DMS53 treated with DMSO at 0.1 percent for 48 hours (cell line): Measurements from ENCODE around the gene SF1.

Experiments used
- DNase-seq: peaks from one replicate; lab custom pipeline; 2025; ENCODE audit not compliant: unreplicated experiment; lab: John Stamatoyannopoulos, UW

SF1 gene, protein sequence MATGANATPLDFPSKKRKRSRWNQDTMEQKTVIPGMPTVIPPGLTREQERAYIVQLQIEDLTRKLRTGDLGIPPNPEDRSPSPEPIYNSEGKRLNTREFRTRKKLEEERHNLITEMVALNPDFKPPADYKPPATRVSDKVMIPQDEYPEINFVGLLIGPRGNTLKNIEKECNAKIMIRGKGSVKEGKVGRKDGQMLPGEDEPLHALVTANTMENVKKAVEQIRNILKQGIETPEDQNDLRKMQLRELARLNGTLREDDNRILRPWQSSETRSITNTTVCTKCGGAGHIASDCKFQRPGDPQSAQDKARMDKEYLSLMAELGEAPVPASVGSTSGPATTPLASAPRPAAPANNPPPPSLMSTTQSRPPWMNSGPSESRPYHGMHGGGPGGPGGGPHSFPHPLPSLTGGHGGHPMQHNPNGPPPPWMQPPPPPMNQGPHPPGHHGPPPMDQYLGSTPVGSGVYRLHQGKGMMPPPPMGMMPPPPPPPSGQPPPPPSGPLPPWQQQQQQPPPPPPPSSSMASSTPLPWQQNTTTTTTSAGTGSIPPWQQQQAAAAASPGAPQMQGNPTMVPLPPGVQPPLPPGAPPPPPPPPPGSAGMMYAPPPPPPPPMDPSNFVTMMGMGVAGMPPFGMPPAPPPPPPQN

DNA sequence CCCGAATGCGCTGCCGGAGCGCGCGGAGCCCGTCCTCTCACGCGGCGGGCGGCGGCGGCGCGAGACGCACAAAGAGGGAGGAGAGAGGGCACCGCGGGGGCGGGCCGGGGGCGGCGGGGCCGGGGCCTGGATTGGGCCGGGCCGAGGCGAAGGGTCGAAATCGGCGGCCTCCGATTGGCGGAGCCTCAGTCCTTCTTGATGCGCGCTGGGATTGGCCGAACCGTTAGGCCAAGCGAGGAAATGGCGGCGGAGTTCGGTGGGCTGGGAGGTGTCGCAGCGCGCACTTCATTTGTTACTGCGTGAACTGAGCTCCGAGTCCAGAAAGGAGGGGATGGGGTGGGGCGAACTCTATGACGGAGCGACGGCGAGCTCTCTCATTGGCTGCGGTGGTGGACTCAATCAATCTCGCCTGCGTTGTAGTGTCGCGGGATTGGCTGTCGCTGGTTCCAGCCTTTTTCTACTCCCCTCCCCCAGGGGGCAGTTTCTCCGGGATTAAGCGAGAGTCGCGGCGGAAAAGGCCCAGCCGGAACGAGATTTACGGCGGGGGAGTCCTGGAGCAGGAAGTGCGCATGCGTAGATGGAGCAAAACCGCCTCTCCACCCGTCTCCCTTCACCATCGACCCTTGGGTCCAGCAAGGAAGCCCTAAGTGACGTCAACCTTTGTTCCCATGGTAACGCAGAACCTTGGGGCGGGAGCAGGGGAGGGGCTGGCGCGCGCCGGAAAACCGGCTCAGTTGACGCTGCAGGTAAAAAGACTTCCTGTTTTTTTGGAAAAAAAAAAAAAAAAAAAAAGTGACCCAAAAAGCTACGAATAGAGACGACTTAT is at the start of gene SF1:
TSS of gene SF1 (minus strand) at position 70 of the 826 bp plus-strand sequence. CDS start 150 bp downstream, outside the sequence.
- DNase-seq, result peak; percentile 99

DNA sequence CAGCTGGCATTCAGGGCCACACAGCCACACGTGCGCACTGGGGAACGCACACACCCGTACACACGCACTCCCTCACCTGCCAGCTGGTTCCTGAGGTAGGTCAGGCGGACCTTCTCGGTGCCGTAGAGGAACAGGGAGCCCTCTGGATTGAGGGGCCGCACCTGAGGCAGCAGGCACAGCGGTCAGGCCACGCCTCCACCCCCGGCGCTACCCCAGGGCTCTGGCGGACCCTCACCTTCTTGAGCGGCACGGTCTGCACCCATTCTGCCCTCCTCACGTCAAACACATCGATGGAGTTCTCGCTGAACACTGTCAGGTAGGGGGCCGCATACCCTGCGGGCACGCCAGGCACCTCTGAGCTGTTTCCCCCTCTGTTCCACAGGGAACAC is 49.1 kb upstream of the SF1 start:
- no peak for DNase-seq

DNA sequence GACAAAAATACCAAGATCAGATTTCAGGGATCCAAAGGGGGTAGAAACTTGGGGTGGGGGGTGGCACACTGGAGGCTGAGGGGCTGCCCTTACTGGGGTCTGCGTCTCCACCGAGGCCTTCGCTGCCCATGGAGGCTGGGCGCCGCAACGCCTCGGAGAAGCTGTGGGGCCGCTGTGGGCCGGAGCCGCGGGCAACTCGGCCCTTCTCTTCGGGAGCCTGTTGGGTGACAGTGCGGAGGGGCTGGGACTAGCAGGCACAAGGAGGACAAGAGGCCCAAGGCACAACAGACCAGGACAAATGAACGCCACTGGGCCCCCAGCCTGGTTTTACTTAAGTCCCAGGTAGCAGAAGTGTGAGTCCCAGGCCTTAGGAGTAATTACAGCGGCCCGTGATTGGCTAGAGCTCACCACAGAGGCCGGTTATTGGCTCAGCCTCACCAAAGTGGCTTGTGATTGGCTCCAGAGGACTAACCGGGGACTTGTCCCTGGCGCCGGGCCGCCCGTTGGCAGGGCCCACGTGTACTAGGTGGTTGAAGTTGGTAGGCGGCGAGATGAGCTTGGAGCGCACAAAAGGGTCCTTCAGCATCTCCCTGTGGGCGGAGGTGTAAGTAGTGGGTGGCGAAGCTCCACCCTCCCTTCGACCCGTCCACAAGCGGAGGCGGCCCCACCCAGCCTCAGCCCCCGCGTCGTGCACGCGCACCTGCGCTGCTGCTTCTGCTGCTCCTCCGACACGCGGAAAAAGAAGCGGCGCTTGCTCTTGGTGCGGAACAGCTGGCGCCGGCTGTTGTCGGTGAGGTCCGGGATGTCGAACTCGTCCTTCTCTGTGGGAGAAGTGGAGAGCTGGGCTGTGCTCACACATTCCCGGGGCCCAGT is 48.5 kb upstream of the SF1 start:
- DNase-seq, result no peak

DNA sequence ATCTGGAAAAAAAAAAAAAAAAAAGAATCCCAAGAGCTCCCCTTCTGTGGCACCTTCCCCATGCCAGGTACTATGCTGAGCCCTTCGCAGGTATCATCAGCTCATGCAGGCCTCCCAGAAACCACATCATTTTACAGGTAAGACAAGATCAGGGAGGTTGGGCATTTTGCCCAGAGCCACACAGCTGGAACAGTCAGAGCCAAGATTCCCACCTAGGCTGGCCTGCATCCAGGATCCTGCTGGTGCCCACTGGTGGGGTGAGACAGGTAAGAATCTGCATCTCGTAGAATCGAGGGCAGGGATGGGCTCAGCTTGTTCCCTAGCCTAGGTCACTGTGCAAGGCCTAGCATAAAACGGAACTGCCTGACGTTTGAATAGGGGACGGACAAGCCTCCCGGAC is 47.7 kb upstream of the SF1 start:
- DNase-seq, result no peak

DNA sequence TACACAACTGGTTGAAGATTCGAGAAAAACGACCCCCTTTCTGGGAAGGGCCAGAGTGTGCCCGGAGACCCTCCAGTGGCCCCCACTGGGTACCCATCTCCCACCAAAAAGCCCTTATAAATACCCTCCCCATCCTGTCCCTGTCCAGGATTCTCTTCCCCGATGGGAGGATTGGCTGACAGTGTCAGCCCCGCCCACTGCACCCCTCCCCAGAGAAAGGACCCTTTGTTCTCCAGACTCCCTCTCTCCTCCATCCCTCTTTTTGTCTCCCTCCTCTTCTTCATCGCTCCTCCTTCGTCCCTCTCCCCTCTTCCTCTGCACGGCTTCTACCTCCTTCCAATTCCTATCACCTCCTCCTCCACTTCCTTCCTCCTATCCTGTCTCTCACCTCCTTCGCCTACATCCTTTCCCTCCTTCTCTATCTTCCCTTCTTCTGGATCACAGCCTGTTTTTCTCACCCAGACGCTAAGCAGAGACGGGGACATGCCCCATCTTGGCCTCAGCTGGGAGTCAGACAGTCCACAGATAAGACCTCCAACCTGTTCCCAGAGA is 45.3 kb upstream of the SF1 start:
- DNase-seq, result no peak

DNA sequence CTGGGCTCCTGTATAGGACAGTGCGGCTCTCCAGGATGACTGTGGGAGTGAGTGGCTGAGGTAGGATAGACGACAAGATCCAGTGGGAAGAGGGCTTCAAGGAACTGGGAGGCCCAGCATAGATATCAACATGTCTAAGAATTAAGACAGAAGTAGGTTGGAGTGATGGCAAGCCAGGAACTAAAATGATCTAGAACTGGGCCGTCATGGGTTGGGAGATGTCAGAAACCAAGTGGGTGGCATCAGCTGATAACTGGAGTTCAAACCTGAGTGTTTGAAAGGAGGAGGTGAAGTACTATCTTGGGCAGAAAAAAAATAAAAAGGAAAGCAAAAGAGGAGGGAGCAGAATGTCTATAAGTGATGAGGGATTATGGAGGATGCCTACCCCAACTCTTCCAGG is 39.1 kb upstream of the SF1 start:
- no peak for DNase-seq

DNA sequence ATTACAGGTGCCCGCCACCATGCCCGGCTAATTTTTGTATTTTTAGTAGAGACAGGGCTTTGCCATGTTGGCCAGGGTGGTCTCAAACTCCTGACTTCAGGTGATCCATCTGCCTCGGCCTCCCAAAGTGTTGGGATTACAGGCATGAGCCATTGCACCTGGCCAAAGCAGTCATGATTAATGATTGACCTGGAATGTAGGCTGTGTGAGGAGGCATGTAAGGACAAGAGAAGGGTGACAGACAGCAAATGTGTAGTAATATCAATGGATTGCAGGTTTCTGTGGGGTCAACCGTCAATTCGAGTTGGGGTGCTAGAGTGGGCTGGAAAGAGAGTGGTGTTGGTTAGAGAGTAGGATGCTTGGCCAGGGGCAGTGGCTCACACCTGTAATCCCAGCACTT is 37.1 kb upstream of the SF1 start:
- DNase-seq, result peak; percentile 0

DNA sequence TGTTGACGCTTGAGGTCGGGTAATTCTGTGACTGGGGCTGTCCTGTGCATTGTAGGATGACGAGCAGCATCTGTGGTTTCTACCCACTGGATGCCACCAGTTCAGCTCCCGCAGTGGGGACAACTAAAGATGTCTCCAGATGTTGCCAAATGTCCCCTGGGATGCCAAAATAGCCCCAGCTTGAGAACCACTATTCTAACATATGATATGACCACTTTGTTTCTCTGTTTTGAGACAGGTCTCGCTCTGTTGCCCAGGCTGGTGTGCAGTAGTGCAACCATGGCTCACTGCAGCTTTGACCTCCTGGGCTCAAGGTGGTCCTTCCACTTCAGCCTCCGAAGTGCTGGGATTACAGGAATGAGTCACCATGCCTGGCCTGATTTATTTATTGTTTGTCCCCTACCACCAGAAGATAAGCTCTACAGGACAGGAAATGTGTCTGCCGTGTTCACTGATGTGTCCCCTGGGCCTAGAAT is 36.4 kb upstream of the SF1 start:
- DNase-seq, result peak; percentile 21

DNA sequence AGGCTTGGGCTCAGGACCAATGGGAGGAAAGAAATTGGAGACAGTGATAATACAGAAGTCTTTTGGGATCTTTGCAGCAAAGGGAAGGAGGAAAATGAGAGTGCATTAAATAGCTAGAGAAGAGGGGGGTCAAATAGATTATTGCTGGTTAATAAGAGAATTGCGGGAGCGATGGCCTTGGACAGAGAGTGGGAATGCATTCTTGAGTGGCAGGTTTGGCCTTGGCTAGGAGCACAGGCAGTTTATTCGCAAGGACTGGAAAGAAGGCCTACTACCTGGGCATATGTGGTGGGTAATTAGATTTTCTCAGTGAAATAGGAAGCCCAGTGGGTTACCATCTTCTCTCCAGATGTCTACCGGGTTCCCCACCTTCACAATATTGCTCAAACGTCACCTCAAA is 35.5 kb upstream of the SF1 start:
- no peak for DNase-seq

DNA sequence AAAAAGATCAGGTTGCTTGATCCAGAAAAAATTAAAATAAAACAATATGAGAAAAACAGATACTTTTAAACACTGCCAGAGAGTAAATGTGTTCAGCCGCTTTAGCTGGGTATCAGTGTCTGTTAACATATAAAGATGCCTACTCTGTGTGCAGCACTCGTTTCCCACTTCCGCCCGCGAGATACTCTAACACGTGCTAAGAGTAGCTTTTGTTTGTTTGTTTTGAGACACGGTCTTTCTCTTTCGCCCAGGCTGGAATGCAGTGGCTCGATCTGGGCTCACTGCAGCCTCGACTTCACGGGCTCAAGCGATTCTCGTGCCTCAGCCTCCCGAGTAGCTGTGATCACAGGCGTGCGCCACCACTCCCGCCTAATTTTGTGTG is 32.5 kb upstream of the SF1 start:
- DNase-seq, result peak; percentile 95

DNA sequence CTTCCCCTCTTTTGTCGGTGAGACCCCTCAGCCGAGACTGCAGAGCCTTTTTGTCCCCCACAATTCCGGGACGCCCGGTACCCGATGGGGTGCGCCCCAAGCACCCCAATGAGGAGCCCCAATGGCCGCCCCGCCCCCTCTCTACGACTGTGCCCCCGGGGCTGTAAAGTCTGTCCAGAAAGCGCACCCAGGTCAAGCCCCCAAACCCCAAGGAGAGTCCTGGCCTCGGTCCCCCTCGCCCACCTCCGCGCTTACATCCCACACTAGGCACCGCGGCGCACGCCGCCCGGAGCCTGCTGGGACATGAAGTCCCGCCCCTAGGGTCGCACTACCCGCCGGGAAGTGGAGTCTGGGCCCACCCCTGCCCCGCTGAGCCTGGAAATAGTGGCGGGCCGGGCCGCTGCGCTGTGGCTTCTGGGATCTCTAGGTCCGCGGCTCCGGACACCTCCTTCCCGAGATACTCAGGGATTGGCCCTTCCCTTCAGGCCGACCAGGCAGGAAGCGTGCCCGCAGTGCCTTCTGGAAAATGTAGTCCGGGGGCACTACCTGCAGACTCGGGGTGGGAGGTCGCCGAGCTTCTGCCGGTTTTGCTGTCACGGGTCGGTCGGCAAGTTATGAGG is 32.0 kb upstream of the SF1 start, which contains the start of gene MEN1:
TSS of gene MEN1 (minus strand) at position 281 of the 620 bp plus-strand sequence. CDS start 442 bp downstream, outside the sequence.
- peak; percentile 99 for DNase-seq

DNA sequence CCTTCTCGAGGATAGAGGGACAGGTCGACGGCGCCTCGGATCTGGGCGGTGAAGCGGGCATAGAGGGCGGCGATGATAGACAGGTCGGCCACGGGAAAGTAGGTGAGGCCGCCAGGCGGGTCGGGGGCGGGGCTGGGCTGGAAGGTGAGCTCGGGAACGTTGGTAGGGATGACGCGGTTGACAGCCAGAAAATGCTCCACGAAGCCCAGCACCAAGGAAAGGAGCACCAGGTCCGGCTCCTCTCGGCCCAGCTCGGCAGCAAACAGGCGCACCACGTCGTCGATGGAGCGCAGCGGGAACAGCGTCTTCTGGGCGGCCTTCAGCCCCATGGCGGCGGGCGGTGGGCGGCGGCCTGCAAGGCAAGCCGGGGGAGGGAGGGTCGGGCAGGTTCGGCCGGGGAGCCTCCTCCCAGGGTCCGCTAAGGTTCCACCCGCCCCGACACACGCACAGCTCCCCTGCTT is 31.5 kb upstream of the SF1 start:
- peak; percentile 26 for DNase-seq

DNA sequence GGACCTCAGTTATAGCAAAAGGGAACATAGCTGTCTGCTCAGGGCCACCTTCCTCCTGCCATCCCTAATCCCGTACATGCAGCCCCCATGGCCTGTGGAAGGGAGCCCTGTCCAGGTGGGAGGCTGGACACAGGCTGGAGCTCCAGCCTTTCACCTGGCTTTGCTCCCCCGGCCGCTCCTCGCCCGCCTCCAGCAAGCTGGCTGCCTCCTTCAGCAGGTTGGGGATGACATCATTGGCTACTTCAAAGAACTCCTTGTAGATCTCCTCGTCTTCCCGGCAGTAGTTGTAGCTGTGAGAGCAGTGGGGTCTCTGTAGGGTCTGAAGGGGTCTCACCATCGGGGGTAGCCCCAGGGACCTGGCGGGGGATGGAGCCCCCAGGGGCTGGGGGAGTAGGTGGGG is 27.1 kb upstream of the SF1 start:
- no peak for DNase-seq

DNA sequence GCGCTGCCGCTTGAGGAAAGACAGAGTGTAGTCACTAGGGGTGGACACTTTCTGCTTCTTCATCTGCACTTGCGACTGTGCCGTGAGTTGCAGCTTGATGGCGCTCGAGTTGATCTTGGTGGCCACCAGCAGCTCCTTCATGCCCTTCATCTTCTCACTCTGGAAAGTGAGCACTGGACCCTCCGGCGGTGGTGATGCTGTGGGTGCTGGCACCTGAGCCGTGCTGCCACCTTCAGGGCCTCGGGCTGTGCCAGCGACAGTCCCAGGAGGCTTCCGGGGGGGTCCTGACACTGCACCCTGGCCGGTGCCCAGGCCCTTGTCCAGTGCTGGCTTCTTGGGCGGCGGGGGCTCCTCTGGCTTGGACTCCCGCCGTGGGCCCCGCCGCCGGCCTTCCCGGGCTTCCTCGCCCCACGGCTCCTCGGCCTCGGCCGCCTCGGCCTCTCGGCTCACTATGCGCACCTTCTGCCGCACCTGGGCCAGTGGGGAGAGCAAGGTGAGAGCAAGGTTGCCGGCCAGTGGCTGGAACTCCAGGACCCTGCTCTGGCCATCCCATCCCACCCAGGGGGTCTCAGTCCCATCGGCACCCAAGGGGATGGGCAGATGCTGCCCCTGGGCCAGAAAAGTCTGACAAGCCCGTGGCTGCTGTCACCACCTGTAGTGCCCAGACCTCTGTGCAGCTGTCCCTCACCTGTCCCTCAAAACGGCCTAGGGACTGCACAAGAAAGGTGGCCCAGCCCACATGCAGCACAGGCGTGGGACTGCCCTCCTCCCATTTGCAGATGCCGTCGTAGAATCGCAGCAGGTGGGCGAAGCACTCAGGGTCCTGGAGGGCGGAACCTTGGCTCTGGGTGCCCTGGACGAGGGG is 26.2 kb upstream of the SF1 start:
- DNase-seq, result no peak

DNA sequence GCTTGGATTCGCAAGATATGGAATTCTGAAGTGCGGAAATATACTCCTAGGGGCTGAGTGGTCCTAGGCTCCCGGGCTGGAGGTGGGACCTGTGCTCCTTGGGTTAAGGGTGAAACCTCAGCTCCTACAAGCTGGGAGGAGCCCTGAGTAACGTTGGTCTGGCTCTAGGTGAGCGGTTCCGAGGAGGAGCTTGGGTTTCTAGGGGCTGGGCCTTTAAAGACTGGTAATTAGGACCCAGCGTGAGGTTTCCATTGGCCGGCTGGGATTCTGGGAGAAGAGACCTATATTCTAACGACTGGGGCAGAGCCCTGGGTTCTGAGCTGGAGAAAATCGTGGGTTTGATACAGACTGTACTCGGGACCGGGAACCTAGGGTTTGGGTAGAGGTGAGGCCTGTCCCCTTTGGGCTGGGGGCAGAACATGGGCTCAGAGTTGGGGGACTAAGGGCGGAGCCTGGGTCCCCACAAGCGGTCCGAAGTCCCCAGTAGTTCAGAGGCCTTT is 25.6 kb upstream of the SF1 start:
- DNase-seq, result no peak

DNA sequence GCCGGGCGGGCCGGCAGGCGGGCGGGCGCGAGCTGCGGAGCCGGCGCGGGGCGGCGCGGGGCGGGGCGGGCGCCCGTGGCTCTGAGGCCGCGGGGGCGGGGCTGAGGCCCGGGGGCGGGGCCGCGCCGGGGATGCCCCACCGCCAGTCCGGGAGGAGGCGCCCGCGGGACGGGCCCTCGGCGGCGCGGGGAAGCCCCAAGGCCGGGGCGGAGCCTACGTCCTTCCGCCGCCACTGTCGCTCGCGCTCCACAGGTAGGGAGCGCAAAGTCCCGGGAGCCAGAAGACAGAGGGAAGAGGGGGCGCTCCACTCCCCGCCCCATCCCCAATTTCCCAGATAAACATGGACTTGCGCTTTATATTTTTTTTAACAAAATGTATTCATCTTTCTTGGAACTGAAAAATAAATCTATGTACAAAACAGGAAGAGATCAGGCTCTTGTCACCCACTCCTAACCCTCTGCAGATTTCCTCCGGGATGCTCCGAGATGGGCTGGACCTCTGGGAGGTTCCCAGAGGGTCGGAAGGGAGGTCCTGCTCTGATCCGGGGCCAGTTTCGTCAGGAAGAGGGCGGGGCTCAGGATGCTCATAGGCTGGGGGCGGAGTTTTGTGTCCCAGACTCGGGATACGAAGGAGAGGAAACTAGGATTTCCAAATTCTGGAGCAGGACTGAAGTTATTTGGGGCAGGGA is 25.0 kb upstream of the SF1 start, which contains the start of gene MAP4K2:
TSS of gene MAP4K2 (minus strand) at position 57 of the 688 bp plus-strand sequence. CDS start 65 bp downstream, outside the sequence.
- DNase-seq, result peak; percentile 83

DNA sequence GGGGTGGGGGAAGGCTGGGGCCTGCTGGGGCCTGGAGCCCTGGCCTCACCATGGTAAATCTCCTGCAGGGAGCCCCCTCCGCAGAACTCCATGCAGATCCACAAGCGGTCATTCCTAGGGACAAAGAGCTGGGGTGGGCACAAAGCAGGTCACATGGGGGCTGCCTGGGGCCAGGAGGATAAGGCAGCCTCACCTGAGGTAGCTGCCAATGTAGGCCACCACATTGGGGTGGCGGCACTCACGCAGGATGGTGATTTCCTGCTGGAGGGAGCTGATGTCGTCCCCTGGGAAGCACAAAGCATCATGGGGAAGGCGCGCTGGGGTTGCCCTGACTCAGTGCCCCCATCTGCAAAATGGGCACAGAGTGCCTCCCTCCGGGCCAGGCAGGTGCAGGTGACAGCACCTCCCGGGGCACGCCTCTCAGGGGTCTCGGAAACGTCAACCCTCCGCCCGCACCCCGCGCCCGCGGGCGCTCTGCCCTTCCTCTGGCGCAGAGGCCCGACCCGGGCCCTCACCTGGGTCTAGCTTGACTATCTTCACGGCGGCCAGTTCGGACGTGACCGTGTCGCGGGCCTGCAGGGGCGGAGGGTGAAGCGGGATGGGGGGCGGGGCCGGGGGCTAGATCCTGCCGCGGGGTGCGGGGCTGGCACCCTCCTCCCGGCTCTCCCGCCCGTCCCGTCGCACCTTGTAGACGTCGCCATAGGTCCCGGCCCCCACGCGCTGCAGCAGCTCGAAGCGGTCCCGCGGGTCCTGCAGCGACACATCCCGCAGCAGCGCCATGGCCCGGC is 24.2 kb upstream of the SF1 start:
- DNase-seq, result no peak
